ENCODE results near the gene ADAM30.

Gene ADAM30

DNA sequence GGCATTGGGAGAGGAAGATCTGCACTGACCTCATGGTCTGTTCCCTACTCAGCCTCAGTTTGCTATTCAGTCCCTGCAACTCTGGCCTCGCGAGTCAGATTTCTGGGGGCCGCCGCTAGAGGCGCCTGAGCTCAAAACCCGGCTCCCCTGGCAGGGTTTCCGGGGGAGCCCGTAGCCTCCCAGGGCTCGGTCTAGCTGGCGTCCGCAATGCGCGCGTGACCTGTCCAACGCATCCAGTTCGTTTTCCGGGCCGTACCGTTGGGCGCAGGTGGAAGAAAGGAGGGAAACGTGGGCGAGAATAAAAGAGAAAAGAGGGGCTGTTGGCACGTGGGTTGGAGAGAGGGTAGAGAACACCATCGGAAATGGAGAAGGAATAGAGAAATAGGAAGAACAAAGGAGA, at the start of gene ADAM30:
Gene ADAM30, minus strand, starts transcription at position 213 of the 400 bp plus-strand sequence. Its CDS starts 179 bp downstream, at position 34.
- DNase-seq (ENCODE audit: low spot score), result no peak

DNA sequence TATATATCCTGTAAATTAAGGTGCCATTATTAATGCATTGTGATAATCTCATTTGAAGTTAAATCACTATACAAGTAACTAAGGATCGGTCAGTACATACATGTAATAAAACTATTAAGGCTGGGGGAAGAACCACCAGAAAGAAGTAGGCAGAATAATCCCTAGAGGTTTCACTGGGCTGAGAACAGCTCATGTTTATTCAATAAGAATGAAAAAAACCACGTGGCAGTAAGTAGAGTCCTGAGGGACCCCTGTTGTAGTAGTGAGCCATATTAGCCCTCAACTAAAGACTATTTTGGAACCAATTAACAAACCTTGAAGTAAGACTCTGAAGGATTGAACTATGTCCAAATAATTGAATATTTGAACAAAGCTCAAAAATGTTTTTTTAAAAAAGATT, 46.9 kb upstream of the ADAM30 start:
- no peak for DNase-seq (ENCODE audit: low spot score)

DNA sequence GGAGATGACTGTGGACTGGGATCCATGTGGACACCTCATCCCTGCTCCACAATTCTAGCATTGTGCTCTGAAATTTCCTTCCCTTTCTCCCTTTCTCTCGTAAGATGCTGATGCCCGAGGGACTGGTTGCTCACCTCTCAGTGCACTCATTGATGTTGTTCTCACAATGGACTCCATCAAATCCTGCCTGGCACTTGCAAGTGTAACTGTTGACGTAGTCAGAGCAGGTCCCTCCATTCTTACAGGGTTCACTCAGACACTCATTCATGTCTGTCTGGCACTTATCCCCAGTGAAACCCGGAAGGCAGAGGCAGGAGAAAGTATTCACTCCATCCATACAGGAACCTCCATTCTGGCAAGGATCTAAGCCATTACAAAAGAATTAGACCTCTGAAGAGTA, 45.1 kb upstream of the ADAM30 start:
- no peak for DNase-seq (ENCODE audit: low spot score)

DNA sequence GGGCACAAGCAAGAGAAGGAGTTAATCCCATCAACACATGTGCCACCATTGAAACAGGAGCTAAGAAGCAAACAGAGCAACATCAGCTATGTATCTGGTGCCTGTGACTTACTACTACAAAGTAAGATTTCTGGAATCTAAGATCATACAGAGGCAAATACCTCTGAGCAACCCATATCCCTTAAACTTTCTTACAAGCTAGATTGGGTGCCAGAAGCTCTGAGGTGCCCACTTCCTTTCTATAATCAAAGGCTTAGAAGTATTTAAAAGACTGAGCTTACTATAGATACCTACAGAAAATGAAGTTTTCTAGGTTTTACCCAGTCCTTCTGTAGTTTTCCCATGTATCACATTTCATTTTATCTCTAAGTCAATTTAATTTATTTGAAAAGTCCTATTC, 44.4 kb upstream of the ADAM30 start:
- DNase-seq (ENCODE audit: low spot score), result no peak

DNA sequence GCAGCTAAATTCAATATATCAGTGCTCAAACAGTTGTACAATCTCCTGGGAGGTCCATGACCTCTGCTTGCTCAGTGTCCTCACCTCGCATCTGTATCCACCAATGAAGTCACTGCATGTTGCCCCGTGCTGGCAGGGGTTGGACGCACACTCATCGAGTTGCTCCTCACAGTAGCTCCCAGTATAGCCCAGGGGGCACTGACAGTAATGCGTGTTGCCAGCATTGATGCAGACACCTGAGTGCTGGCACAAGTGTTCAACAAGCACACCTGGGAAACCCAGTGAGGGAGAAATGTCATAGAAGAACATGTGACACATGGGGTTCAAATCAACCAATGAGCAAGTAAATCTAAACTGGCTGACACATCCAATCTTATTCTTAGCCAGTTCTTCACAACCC, 40.9 kb upstream of the ADAM30 start:
- DNase-seq (ENCODE audit: low spot score), result no peak

DNA sequence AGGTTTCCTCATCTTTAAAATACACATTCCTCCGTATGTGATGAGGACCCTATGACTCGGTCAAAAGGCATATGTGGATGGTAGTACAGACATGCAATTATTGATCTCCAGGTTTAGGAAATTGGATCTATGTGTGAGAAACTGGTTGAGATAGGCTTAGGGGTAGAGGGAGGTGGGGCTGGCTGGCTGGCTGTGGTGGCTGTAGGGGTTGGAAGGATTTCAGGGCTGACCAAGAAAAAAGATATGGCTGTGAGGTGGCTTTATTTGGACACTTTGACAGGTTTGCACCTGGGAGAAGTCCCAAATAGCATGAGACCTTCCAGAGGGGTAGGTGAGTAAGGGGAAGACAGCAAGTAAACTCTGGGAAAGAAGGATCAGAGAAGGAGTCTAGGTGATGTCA, 39.6 kb upstream of the ADAM30 start:
- no peak for DNase-seq (ENCODE audit: low spot score)

DNA sequence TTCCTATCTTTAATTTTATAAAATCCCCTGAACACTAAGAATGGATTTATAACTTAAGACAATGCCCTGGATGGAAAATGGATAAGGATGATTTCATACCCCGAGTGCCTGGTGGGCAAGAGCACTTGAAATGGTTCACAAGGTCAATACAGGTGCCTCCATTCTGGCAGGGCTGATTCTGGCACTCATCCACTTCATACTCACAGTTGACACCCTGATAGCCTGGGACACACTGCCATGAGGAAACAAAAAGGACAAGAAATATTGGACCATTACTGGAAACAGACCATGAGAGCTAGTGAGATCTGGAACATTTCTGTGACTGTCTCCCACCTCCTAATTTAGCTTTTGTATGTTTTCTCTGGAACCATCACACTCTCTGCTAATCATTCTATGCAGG, 39.1 kb upstream of the ADAM30 start:
- no peak for DNase-seq (ENCODE audit: low spot score)

DNA sequence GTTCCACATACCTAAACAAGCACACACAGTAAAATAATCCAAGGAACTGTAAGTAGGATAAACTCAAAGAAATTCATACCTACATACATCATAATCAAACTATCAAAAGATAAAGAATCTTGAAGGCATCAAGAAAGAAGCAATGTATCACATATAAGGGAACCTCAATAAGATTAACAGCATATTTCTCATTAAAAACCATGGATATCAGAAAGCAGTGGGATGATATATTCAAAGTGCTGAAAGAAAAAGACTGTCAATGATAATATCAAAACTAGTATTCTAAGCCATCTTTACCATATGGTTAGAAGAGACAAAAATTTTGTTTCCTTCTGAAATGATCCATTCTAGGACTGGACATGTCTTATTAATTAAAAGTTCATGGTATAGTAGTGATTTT, 37.1 kb upstream of the ADAM30 start:
- DNase-seq (ENCODE audit: low spot score), result no peak

DNA sequence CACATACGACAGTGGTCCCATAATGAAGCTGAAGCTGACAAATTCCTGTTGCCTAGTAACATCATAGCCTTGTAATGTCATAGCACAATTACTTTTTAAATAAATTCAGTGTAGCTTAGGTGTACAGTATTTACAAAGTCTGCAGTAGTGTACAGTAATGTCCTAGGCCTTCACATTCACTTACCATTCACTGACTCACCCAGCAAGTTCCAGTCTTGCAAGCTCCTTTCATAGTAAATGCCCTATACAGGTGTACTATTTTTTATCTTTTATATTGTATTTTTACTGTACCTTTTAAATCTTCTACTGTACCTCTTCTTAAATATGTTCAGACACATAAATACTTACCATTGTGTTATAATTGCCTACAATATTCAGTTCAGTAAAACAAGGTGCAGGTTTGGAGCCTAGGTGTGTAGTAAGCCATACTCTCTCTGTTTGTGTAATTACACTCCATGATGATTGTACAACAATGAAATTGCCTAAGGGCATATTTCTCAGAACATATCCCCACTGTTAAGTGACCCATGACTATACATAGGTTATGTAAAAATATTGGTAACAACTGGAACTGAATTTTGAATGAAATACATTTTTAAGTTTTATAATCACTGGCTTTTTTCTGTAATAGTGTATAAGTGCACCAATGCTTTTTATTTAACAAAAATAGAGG, 33.5 kb upstream of the ADAM30 start:
- no peak for DNase-seq (ENCODE audit: low spot score)

DNA sequence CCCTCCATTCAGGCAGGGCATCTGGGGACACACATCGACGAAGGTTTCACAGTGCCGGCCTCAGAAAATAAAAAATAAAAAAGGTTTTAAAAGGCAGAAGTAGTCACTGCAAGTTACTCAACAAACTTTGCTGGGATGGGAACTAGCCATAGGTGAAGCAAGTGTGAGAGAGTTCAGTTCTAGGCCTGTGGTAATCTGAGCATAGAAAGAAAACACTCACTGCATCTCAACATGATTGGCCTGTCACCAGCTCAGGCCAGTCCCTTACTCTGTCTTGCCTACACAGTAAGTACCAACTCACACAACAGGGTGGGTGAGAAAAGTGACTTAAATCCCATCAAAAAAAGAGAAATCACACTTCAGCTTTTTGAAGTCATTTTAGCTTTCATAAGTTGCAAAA, 30.2 kb upstream of the ADAM30 start:
- DNase-seq (ENCODE audit: low spot score), result no peak

DNA sequence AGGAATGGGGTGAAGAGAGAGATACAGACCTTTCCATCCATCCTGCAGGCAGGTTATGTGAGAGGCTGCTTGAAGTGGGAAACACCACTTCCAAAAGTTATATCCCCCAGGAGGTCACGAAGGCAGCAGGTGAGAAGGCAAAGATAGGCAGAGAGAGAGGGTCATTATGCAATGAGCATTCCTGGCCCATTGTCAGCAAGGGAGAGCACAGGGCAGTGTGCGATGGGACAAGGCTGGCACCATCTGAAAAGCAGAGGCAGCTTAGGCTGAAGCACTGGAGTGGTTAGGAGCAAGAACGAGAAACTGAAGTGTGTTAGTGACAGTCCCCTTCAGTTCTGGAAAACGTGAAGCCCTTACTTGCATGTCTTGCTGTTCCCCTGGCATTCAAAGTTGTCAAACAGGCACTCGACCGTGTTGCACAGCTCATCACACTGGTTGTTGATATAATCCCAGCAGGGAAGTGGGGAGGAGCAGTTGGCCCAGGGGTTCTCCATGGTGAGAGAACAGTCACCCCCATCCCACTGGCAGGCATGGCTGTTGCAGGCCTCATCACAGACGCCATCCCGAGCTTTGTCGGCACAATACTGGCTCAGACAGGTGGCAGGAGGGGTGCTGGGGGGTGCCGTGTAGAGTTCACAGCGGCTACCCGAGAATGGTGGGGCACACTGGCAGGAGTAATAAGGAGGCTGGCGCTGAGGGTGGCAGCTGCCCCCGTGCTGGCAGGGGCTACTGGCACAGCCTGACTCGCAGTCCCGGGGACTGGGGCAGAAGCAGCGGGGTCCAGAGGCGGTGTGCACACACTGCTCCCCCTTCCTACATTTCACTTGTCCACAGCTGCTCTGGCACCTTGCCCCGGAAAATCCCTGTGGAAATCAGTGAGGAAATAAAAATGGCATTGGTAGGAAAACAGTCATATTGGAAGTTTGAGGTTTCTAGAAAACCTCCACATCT, 28.9 kb upstream of the ADAM30 start:
- DNase-seq (ENCODE audit: low spot score), result no peak

DNA sequence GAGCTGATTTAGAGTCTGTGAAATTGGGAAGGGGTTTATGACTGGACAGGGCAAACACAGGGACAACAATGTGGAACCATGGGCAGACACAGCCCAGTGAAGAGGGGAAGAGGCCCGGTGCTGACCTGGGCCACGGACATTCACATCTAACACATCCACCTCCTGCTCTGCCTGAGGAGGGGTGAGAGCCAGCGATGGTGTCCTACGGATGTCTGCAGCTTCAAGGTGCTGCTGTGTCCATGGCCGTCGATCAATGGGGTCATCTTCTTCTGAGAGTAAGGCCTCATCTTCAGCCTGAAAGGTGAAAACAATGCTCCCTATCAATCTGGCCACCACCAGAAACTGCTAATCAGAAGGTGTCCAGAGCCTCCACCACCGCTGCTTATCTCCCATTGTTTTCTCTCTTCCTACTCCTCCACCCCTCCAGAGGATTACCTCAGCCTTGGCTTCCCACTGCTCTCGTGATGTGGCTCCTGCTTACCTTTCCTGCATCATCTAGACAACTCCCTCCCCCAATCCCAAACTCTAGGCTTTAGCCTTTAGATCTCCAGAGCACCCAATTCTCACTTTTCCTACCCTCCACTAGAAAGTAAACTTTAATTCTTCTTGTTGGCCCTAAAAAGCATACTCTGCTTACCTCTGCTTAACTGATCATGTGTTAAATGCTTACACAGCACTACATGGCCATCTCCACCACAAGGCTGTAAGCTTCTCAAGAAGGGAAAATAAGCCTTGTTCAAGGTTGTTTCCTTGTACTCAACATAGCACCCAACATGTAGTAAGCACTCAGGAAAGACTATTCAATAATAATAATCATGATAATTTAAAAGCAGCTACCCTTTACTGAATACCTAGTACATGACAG, 24.0 kb upstream of the ADAM30 start:
- DNase-seq (ENCODE audit: low spot score), result no peak

DNA sequence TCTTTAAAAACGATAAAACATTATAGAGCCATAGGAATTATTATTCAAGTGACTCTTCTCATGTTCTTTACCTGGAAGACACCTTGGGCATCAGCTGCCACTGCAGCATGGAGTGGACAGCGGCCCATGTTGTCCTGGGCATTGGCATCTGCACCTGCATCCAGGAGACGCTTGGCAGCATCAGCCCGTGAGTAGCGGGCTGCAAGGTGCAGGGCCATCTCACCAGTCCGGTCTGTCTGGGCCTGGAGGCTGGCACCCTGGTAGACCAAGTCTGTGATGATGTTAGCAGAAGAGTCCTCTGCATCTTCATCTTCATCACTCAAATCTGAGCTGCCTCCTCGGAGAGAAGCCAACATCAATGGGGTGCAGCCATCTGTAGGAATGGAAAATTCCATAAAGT, 22.9 kb upstream of the ADAM30 start:
- DNase-seq (ENCODE audit: low spot score), result no peak

DNA sequence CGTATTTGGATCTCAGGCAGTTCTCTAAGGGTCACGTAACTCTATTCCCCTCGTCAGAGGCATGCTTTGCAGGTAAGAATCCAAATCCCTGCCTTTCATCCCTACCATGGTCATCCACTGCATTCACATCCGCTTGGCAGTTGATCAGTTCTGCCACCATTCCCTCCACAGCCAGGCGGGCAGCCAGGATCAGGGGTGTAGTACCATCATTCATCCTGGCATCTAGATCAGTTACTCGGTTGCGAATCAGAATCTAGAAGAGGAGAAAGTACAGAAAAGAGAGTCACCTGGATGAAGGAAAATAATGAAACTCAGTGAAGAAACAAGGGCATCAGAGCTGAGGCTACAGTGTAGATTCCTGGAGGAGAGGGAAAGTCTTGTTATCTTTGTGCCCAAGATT, 22.0 kb upstream of the ADAM30 start:
- DNase-seq (ENCODE audit: low spot score), result no peak

DNA sequence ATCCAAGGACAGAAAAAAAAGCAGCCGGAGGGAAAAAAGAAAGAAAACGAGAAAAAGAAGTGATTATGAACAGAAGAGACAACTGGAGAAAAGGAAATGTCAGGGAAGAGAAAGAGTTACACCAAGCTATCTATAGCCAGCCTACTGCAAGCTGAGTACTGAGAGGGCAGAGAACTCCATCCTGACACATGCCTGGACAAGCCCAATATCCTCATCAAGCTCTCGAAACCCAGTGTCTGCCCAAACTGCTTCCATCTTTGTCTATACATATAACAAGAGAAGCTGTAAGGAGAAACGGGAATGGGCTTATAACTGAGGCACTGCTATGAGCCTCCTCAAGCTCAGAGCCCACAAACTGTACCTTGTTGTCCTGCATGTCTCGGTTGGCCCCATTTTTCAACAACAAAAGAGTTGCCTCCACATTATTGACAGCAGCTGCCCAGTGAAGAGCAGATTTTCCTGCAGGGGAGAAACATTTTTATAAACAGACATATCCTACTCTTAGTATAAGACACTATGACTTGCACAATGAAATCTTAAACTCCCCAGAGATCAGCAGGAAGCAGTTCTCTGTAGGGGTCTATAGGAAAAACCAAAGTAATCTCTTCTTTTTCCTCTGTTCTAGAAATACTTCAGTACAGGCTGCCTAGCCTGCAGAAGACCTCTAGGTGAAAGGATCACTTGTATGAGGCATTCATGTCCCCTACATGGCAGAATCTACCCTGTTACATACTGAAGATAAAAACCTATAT, 21.2 kb upstream of the ADAM30 start:
- no peak for DNase-seq (ENCODE audit: low spot score)

DNA sequence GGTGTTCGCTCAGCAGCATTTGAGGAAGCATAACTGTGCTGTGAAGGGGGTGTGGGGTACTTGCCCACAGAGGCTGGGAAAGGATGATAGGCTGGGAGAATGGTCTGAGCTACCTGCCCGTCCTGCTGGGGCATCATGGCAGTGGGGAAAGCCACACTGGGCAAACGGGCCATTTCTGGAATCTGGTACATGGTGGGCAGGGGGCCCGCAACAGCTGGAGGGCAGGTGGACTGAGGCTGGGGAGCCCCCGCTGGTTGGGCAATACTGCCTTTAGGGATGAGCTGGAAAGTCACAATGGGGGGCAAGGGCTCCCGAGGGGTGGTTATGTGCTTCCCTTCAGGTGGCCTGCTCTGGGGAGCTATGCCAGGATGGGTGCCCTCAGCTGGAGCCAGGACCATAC, 19.2 kb upstream of the ADAM30 start:
- DNase-seq (ENCODE audit: low spot score), result no peak

DNA sequence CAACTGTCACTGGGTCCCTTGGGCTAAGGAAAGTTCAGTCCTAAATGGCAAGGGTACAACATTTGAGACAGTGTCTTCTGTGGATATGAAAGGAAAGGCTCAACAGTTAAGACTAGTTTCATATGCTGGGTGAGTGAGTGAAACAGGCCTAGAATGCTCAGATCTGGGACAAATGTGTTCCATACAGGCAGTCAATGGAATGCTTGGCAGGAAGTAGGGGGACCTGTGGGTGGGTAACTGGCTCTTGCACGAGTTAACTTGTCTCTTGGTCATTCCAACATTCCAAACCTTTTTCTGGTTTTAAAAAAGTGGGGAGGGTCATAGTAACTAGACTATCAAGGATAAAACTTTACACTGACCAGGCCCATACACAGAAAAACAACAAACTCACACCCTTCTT, 17.8 kb upstream of the ADAM30 start:
- no peak for DNase-seq (ENCODE audit: low spot score)

DNA sequence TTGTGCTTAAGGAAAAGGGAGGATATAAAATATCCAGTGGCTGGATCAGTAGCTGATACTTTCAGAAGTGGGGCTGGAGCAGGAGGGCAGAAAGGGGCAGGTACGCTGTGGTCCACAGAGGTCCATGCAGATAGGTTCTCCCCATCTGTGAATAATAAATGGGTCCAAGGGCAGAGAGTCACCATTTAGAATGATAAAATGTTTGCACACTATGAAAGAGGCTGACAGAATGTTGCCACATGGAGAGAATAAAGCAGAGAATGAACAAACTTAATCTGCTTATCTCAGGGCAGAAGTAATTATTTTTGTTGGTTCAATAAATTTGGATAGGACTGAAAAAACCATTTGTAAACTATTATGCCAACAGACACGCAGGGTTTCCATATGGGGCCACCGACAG, 16.6 kb upstream of the ADAM30 start:
- DNase-seq (ENCODE audit: low spot score), result no peak

DNA sequence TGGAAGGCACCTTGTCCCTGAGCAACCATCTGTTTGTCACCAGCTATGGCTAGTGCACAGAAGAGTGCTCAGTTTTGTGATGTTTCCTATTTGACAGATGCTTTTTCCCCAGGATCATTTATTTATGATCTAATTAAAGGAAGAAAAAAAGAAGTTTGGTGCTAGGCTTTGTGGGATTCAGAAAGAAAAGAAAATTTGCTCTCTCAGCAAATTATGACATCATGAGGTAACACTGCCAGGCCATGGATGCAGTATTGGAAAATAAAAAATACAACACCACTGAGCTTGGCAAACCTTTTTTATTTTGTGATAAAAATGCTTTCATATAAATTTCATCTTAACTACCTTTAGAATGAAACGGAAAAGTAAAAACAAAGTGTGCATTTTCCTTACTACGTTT, 15.5 kb upstream of the ADAM30 start:
- DNase-seq (ENCODE audit: low spot score), result no peak

DNA sequence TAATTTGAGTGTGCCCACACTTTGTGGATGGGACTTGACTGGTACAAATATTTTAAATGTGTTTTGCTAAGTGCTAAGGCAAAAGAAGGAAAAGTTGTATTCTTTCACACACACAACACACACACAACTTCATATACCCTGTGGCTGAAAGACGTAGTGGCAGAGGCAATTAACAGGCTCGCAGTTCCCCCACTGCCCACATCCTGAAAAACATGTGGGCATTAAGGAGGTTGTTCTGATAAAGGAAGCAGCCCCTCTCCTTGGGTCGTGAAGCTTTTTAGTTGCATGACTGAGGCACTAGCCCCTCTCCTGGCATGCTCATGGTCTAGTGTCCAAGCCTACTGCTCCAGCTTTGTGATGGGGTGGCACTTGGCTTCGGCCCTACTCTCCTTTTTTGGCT, 14.3 kb upstream of the ADAM30 start:
- DNase-seq (ENCODE audit: low spot score), result no peak

DNA sequence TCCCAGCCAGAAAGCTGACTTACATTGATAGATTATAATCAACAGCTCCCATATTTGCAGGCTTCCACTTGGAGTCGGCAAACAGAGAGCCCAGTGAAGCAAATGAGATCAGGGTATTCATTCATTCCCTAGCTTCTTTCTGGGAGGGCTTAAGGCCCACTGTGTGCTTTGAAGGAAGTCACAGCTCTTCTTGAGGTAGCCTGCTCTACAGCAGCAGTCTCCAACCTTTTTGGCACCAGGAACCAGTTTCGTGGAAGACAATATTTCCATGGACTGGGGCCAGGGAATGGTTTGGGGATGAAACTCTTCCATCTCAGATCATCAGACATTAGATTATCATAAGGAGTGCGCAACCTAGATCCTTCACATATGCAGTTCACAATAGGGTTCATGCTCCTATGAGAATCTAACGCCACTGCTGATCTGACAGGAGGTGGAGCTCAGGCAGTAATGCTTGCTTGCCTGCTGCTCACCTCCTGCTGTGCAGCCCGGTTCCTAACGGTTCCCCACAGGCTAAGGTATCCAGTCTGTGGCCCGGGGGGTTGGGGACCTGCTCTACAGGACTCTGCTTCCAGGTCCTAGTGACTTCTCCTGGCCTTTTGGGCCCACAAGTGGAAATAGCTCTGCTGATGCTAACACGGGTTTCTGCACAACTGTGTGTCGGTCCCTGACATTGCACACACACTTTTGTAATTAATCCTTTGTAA, 13.7 kb upstream of the ADAM30 start:
- DNase-seq (ENCODE audit: low spot score), result no peak

Data from kidney capillary endothelial cell (primary cell).